PC-3 (cell line): ENCODE results near the gene PRKD2. TPM values are rescaled to one million over a fixed set of nuclear protein-coding genes. Genes with fewer than 3 reads are reported as not detected.

ENCODE experiments used
- ATAC-seq: fragments of 200-7000 bp; cut with Tn5 transposase; 2 replicates; pipeline ENCODE4 v1.9.1; 2020; ENCODE audit warnings: mild to moderate bottlenecking, moderate library complexity
- BruUV-seq: library from RNA; stranded (reverse); fragments of 400-500 nt; replicated peaks from 2 replicates; lab custom pipeline; 2021; lab: Mats Ljungman, UMichigan
- CTCF ChIA-PET: fragments of 300-600 bp; sonication (Branson Sonifier 250); formaldehyde crosslinking; loops from one replicate; lab custom pipeline; 2022; ENCODE audit warnings: antibody characterized with exemption; lab: Charles Lee
- POLR2A ChIA-PET: fragments of 300-600 bp; sonication (Branson Sonifier 250); formaldehyde crosslinking; loops from one replicate; lab custom pipeline; 2022; ENCODE audit warnings: antibody characterized with exemption; ENCODE audit not compliant: unreplicated experiment; lab: Charles Lee
- DNase-seq: peaks from one replicate; pipeline ENCODE4 v3.0.0-alpha.2; 2015
- H2AFZ ChIP-seq: fragments of 300-600 bp; sonication (generic); 2 replicates; pipeline ENCODE4 v1.6.0; 2016; ENCODE audit warnings: antibody characterized with exemption, low read length
- H3F3A ChIP-seq: fragments of 300-600 bp; sonication (generic); one replicate; pipeline ENCODE4 v1.6.0; 2017; ENCODE audit warnings: antibody characterized with exemption, low read length, control low read depth, mild to moderate bottlenecking; ENCODE audit not compliant: unreplicated experiment
- H3K27ac ChIP-seq: fragments of 300-600 bp; sonication (generic); 2 replicates; pipeline ENCODE4 v1.5.1; 2016; ENCODE audit warnings: mild to moderate bottlenecking, low read length
- H3K27me3 ChIP-seq: fragments of 300-600 bp; sonication (generic); 2 replicates; pipeline ENCODE4 v1.6.1; 2016; ENCODE audit warnings: low read length, mixed read lengths
- H3K36me3 ChIP-seq: fragments of 300-600 bp; sonication (generic); 2 replicates; pipeline ENCODE4 v1.6.1; 2016; ENCODE audit warnings: low read depth, mixed run types, low read length, mixed read lengths
- H3K4me1 ChIP-seq: fragments of 300-600 bp; sonication (generic); 2 replicates; pipeline ENCODE4 v1.5.1; 2016; ENCODE audit warnings: low read length; ENCODE audit not compliant: insufficient read depth
- H3K4me2 ChIP-seq: fragments of 300-600 bp; sonication (generic); 2 replicates; pipeline ENCODE4 v1.6.0; 2016; ENCODE audit warnings: low read length
- H3K4me3 ChIP-seq: fragments of 300-600 bp; sonication (generic); 2 replicates; pipeline ENCODE4 v1.5.1; 2016; ENCODE audit warnings: mild to moderate bottlenecking, low read length, mixed read lengths
- H3K79me2 ChIP-seq: fragments of 300-600 bp; sonication (generic); 2 replicates; pipeline ENCODE4 v1.6.1; 2017; ENCODE audit warnings: low read length, mixed read lengths
- H3K9ac ChIP-seq: fragments of 300-600 bp; sonication (generic); 2 replicates; pipeline ENCODE4 v1.6.0; 2016; ENCODE audit warnings: mild to moderate bottlenecking, low read length
- H3K9me2 ChIP-seq: fragments of 300-600 bp; sonication (generic); replicated peaks from 2 replicates; pipeline ENCODE4 v1.6.1; 2016; ENCODE audit warnings: mixed run types, low read length, mixed read lengths
- H3K9me3 ChIP-seq: fragments of 300-600 bp; sonication (generic); 2 replicates; pipeline ENCODE4 v1.6.1; 2016; ENCODE audit warnings: low read length, mixed read lengths
- H4K20me1 ChIP-seq: fragments of 300-600 bp; sonication (generic); 2 replicates; pipeline ENCODE4 v1.6.1; 2016; ENCODE audit warnings: low read length, mixed read lengths
- EZH2 ChIP-seq: fragments of 300-600 bp; sonication (generic); IDR thresholded peaks from one replicate; pipeline ENCODE4 v1.6.1; 2017; ENCODE audit warnings: antibody characterized with exemption, mild to moderate bottlenecking, low read length; ENCODE audit not compliant: unreplicated experiment
- EZH2phosphoT487 ChIP-seq: fragments of 300-600 bp; sonication (generic); IDR thresholded peaks from 2 replicates; pipeline ENCODE4 v1.6.1; 2018; ENCODE audit warnings: mild to moderate bottlenecking, antibody characterized with exemption, low read length, borderline replicate concordance
- intact Hi-C: fragments of 100-400 bp; cut with micrococcal nuclease; formaldehyde crosslinking; loops from 2 replicates; pipeline ENCODE4 v1.9.0; 2023
- total RNA-seq: library from RNA; depleted of rRNA; stranded (reverse); fragments of >200 nt; gene quantifications from 2 replicates; pipeline ENCODE4 v1.2.3, GENCODE V29; 2014
- TF ChIP-seq, protein P1 (sequence below): fragments of 300-600 bp; sonication (generic); conservative IDR thresholded peaks from 2 replicates; pipeline ENCODE4 v1.5.1; 2017; ENCODE audit warnings: antibody characterized with exemption, low read depth, mild to moderate bottlenecking, low read length

The PRKD2 gene
- total RNA-seq, 1 experiment from 2014 or later, result 24.1 TPM

DNA sequence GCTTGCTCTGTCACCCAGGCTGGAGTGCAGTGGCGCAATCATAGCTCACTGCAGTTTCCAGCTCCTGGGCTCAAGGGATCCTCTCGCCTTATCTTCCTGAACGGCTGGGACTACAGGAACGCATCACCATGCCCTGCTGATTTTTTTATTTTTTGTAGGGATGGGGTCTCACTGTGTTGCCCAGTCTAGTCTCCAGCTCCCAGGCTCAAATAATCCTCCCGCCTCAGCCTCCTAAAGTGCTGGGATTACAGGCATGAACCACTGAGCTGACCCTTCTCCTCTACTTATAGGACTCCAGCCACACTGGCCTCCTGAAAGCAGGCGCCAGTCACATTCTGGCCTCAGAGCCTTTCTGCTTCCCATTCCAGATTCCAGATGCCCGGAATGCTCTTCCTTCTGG lies 66.5 kb downstream of the PRKD2 start:
- Histone ChIP-seq H3K9me2 (no peaks in the 10 kb centered on the region), H2AFZ (no peak overlapping the region), H3K4me3 (no peak overlapping the region), H4K20me1 (no peaks in the 10 kb centered on the region), H3K9me3 (no peaks in the 10 kb centered on the region), H3K27ac (no peak overlapping the region), H3K36me3 (no peaks in the 10 kb centered on the region), H3K9ac (no peak overlapping the region), H3K4me1 (no peaks in the 10 kb centered on the region), H3K79me2 (no peaks in the 10 kb centered on the region), H3K4me2 (no peak overlapping the region), H3K27me3 (no peaks in the 10 kb centered on the region), H3F3A (no peaks in the 10 kb centered on the region)
- DNase-seq (no peak), ATAC-seq (no peak)
- ChIA-PET POLR2A (no interaction called here), CTCF (interaction anchor here (0.6 kb wide), 1 partner anchor 162 kb away, joined by 3 read pairs; no protein-coding TSS in a partner anchor)
- intact Hi-C loops, result no loop called here
- TF ChIP-seq EZH2phosphoT487 (no peak), EZH2 (no peak)
- TF ChIP-seq, protein P1, sequence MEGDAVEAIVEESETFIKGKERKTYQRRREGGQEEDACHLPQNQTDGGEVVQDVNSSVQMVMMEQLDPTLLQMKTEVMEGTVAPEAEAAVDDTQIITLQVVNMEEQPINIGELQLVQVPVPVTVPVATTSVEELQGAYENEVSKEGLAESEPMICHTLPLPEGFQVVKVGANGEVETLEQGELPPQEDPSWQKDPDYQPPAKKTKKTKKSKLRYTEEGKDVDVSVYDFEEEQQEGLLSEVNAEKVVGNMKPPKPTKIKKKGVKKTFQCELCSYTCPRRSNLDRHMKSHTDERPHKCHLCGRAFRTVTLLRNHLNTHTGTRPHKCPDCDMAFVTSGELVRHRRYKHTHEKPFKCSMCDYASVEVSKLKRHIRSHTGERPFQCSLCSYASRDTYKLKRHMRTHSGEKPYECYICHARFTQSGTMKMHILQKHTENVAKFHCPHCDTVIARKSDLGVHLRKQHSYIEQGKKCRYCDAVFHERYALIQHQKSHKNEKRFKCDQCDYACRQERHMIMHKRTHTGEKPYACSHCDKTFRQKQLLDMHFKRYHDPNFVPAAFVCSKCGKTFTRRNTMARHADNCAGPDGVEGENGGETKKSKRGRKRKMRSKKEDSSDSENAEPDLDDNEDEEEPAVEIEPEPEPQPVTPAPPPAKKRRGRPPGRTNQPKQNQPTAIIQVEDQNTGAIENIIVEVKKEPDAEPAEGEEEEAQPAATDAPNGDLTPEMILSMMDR, result no peak
- BruUV-seq, result no TSS peak

DNA sequence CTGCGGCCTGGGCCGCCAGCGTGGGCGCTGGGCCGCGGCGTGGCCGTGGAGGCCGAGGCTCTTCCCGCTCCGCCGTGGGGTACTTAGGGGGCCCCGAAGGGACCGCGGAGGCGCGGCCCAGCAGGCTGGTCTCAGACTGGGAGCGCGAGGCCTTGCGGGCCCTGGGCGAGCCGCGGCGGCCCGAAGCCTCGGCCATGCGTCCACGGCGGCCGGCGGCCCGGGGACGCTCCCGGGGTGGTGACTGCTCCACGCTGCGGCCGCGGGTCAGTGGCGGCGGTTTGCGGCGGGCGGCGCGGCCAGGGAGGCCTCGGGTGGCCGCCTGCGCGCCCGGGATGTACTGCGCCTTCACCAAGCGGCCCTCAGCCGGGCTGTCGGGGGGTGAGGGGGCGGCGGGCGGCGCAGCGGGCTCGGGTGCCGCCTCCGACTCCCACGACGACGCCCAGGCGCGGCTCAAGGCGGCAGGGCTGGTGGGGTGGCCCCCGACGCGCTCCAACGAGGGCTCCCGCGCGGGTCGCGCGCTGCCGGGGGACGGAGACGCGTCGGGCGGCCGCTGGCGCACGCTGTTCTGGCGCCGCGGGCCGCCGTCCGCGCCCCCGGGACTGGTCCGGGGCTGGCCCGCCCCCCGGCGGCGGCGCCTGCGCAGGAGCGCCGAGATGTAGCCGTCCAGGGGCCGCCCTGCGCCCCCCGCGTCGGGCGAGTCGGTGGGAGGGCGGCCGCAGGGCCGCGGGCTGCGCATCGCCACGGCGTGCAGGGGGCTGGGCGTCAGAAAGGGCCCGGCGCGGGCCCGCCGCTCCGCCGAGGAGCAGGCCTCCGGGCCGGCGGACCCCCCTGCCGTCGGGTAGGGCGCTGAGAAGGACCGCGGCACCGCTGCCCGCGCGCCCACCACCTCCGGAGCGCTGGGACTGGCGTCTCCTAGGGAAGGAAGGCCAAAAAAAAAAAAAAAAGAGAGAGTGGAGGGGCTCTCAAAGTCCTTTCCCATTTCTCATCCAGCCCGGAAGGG lies 67.7 kb downstream of the PRKD2 start:
- Histone ChIP-seq H3K4me3 (no peak overlapping the region), H3K27me3 (no peaks in the 10 kb centered on the region), H3K27ac (no peak overlapping the region), H3F3A (no peaks in the 10 kb centered on the region), H3K4me1 (no peaks in the 10 kb centered on the region), H3K9ac (no peak overlapping the region), H4K20me1 (no peaks in the 10 kb centered on the region), H3K79me2 (no peaks in the 10 kb centered on the region), H3K4me2 (no peak overlapping the region), H3K36me3 (no peaks in the 10 kb centered on the region), H3K9me3 (no peaks in the 10 kb centered on the region), H2AFZ (no peak overlapping the region), H3K9me2 (no peaks in the 10 kb centered on the region)
- ChIA-PET POLR2A (no interaction called here), CTCF (no interaction called here)
- no TSS peak for BruUV-seq
- intact Hi-C loops, result no loop called here
- ATAC-seq, result no peak
- TF ChIP-seq EZH2, result no peak
- no peak for TF ChIP-seq EZH2phosphoT487
- TF ChIP-seq, protein P1, result no peak
- no peak for DNase-seq
